ENCODE measurements around the gene TOP2A.

GRCh38 chr17:40373324-40373723 is 44.4 kb downstream of the TOP2A start:
- TF ChIP-seq CTCF (IDR thresholded peaks at IDR 0.05) (no peak), POLR2A (IDR thresholded peaks at IDR 0.05) (no peak)

All from testis (tissue), 2 donors.